ENCODE results near the gene TECR.

The TECR gene

GRCh38 chr19:14510311-14511228 lies 18.8 kb upstream of the TECR start:
- DNase-seq = peak; percentile 27 to 67

DNA sequence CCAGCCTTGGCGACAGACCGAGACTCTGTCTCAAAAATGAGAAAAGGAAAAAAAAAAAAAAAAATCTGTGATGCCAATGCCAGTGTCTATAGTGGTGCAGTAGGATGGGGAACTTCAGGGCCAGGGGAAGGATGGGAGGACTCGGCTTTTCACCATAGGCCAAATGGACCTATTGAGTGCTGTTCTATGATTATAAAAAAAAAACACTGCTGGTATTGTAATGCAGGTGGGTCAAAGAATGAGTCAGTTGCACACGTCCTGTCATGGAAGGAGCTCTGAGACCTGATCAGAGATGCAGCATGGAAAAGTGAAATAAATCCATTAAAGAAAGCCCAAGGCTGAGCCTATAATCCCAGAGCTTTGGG lies 18.2 kb upstream of the TECR start:
- DNase-seq = no peak

DNA sequence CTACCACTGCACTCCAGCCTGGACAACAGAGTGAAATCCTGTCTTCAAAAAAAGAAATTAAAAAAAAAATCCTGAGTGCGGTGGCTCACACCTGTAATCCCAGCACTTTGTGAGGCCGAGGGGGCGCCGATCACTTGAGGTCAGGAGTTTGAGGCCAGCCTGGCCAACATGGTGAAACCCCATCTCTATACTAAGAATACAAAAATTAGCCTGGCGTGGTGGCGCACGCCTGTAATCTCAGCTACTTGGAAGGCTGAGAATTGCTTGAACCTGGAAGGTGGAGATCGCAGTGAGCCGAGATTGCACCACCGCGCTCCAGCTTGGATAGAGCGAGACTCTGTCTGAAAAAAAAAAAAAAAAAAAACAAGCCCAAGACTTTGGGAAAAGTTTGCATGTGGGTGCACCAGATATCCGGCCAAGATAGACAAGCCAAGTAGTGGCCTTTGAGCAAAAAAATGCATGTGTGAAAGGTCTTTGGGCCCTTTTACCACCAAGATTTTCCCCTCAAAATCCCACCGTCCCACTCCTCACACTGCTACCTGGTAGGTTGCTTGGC lies 16.9 kb upstream of the TECR start:
- no peak for DNase-seq

DNA sequence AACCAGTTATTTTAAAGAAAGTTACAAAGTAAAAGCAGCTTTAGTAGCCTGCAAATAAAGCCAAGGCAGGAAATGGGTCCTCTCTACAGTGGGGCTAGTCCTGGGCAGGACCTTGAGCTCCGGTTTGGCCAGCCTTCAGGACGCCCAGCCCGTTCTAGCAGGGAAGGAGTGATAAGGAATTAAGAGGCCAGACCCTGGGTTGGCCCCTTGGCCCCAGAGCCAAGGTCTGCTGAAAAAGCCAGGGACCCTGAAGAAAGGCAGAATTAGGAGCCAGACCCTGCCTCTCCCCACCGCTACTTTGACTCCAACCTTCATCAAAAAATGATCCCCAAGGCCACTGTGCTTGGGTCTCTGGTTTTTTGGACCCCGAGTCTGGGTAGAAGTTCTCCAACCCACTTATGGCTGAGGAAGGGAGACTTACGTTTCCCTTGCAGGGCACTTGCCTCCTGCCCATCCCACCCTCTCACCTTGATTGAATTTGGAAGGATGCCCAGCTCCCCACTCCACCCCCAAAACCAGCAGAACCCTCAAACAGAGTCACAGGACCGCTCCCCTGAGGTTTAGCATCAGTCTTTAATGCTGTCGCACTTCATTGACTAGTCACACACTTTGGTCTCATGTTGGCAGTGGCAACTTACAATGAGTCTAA lies 15.1 kb upstream of the TECR start:
- DNase-seq = no peak

DNA sequence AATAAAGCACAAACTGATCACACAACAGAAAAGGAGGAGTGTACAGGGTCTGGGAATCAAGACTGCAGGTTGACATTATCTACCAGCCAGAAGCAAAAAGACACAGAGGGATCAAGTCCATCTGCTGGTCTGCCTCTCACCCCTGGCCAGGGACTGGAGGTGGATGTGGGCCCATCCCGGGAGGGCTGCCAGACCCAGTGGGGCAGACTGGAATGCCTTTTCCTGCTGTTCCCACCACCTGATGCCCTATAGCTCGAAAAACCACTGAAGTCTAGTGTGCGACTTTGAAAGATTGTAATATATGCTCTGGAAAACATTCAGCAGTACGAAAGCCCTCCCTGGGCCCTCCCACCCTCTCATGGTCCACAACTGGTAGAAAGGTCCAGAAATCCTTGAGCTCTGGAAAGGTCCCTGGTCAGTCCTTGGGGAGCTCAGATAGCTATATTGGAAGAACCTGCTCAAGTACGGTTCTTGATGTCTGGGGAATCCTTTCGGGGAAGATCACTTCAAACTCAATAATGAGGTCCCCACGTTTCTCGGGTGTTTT lies 13.8 kb upstream of the TECR start:
- DNase-seq = no peak

DNA sequence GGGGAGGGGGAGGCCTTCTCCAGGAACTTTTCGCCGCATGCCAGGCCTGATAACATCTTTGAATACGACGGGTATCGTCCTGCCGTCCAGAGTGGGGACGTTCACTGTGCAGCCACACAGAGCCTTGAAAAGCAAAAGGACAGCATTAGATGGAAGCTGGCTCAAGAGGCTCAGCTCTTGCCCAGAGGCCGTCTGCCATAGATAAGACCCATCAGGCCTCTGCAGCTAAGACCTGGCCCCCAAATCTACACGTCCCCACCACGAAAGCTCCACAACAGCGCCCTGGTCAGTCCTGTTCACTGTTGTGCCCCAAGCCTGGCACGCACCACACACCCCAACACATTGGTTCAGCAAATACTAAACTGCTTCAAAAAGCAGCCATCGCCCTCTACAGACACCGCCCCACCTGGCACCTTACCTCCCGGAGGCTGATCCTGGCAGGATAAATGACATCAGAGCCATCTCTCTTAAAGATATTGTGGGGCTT lies 13.3 kb upstream of the TECR start:
- no peak for DNase-seq

- DNase-seq = no peak
Observed at GRCh38 chr19:14516746-14517438, 12.5 kb upstream of the TECR start.

GRCh38 chr19:14517446-14517839 lies 12.0 kb upstream of the TECR start:
- DNase-seq = no peak

GRCh38 chr19:14517840-14518505 lies 11.4 kb upstream of the TECR start, which contains the start of gene DNAJB1:
Gene DNAJB1, minus strand, starts transcription at chr19:14518397. Its CDS starts 48 bp downstream, at chr19:14518349.
- DNase-seq = peak; percentile 54 to 100

DNA sequence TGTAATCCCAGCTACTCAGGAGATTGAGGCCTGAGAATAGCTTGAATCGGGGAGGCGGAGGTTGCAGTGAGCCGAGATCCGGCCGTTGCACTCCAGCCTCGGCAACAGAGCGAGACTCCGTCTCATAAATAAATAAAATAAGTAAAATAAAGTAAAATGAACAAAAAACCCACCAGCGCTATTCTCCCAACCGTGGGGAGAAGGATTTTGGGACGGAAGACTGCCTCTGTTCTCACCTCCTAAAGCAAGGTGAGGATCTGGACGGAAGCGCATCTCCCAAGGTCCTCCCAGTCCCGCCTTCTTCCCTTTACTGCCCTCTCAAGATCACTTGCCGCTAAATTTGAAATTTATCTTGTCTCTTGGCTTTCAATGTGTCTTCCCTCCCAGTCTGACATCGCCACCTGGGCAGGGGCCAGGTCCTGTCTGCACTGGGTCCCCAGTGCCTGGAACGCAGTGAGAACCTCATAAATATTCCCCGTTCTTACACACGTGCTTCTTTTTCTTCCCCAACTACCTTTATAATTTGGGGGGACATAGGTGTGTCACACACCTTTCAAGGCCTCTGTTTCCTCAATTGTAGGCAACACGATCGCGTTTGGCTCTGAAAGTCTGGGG lies 10.0 kb upstream of the TECR start:
- DNase-seq = no peak

GRCh38 chr19:14519860-14520407 lies 9.5 kb upstream of the TECR start:
- peak in 1 of 2 donors; percentile 44 for DNase-seq

GRCh38 chr19:14520543-14520942 lies 8.9 kb upstream of the TECR start:
- DNase-seq = no peak

DNA sequence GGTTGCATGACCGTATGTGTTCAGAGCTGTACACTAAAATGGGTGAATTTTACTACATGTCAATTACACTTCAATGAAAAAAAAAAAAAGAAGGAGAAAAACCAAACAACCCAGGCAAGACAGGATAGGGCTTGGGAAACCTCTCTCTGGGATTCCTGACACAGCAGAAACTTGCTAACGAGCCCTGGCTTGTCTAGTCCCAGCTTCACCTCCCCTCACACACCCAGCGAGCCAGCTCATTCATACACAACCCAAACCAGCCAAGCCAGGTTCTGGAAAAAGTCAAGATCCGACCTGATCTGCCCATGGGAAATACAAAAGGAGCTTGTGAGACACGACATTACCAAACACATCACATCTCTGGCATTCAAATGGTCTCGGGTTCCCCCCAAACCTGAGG lies 3.7 kb upstream of the TECR start:
- no peak for DNase-seq

GRCh38 chr19:14526423-14526822 lies 3.0 kb upstream of the TECR start:
- no peak for DNase-seq

- no peak for DNase-seq
Observed at GRCh38 chr19:14528419-14529253, 758 bp upstream of the TECR start.

DNA sequence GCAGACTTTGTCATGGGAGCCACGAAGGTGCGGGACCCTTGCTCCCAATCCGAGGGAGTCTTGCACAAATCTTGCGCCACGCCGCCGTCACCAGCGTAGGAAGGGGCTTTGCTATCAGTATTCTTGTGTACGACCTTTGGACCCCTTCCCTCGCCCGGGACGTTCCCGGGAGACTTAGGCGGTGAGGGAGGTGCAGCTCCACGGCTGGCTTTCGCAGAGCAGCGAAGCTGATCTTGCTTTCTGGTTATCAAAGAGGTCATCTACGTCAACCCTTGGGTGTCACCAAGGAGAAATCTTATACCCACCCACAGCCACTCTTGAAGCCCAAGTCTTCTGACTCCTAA lies 583 bp downstream of the TECR start:
- DNase-seq = no peak

DNA sequence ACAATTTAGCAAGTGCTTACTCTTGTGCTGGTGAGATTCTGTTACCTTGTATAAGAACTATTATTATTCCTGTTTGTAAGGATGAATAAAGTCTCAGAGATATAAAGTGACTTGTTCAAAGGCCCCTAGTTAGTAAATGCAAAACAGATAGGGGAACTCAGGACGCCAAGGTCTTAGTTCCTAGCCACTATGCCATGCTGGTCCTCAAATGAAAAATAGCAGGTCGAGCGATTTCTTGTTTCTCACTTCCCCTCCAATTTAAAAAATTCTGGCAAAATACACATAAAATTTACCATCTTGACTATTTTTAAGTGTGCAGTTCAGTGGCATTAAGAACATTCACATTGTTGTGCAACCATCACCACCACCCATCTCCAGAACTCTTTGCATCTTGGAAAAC lies 1.1 kb downstream of the TECR start:
- no peak for DNase-seq

- no peak for DNase-seq
Observed at GRCh38 chr19:14533450-14533849, 4.1 kb downstream of the TECR start.

- no peak for DNase-seq
Observed at GRCh38 chr19:14536926-14537692, 7.7 kb downstream of the TECR start.

Measured in bone marrow (tissue), 2 donors.